K562 (cell line): Measurements from ENCODE around the gene CRYBG1. TPM values are rescaled to one million over a fixed set of nuclear protein-coding genes. Genes with fewer than 3 reads are reported as not detected.

Experiments
- BMI1 ChIP-seq: fragments of 150-350 bp; IDR thresholded peaks from 2 replicates; pipeline ENCODE4 v1.6.1; 2014; ENCODE audit warnings: low read length
- CBX5 ChIP-seq: IDR thresholded peaks from 2 replicates; pipeline ENCODE4 v1.6.1; 2014; ENCODE audit warnings: low read depth, borderline replicate concordance
- E2F1 ChIP-seq: sonication (generic); formaldehyde crosslinking; IDR thresholded peaks from 2 replicates; pipeline ENCODE4 v1.8.1; 2023; ENCODE audit warnings: mild to moderate bottlenecking, missing genetic modification reagents, moderate library complexity
- ELF1 ChIP-seq: fragments of 200-800 bp; sonication (Bioruptor generic); IDR thresholded peaks from 2 replicates; pipeline ENCODE4 v1.6.1; 2016; ENCODE audit warnings: missing genetic modification characterization, missing compliant biosample characterization
- FOXJ2 ChIP-seq: fragments of 200-800 bp; sonication (Bioruptor generic); IDR thresholded peaks from 2 replicates; pipeline ENCODE4 v1.6.1; 2016; ENCODE audit warnings: missing genetic modification characterization, missing compliant biosample characterization
- HNRNPH1 ChIP-seq: fragments of 200-400 bp; formaldehyde crosslinking; optimal IDR thresholded peaks from 2 replicates; pipeline ENCODE3; 2017; ENCODE audit warnings: low read depth, mild to moderate bottlenecking, low read length, moderate library complexity
- JUN ChIP-seq, 2 experiments: sonication (generic) in 1 of 2; formaldehyde crosslinking in 1 of 2; IDR thresholded peaks; 2 replicates each; pipeline versions ENCODE4 v1.6.1 to v1.8.0; 2012 to 2022; ENCODE audit warnings: borderline replicate concordance in 2 of 2, mild to moderate bottlenecking in 2 of 2, improper control_type of control experiment in 1 of 2, low read depth in 1 of 2, low read length in 1 of 2, missing genetic modification reagents in 1 of 2
- LCOR ChIP-seq: sonication (generic); formaldehyde crosslinking; IDR thresholded peaks from 2 replicates; pipeline ENCODE4 v1.8.0; 2022; ENCODE audit warnings: mild to moderate bottlenecking, missing genetic modification reagents
- PCBP2 ChIP-seq: fragments of 200-400 bp; formaldehyde crosslinking; IDR thresholded peaks from 2 replicates; pipeline ENCODE4 v1.6.1; 2018; ENCODE audit warnings: low read length, low read depth, mild to moderate bottlenecking, moderate library complexity; ENCODE audit not compliant: poor library complexity, severe bottlenecking
- SIX5 ChIP-seq, 2 experiments: IDR thresholded peaks; 2 replicates each; pipeline ENCODE4 v1.6.1; 2011; ENCODE audit warnings: low read length in 2 of 2, borderline replicate concordance in 1 of 2, low read depth in 1 of 2, mild to moderate bottlenecking in 1 of 2, moderate library complexity in 1 of 2; ENCODE audit not compliant: insufficient read depth in 1 of 2
- SMC3 ChIP-seq: conservative IDR thresholded peaks from 2 replicates; pipeline ENCODE4 v1.6.1; 2011; ENCODE audit warnings: low read depth, low read length, improper control_type of control experiment; ENCODE audit not compliant: insufficient read depth
- SRF ChIP-seq, 2 experiments: fragments of 250-450, 450-650 bp in 1 of 2; sonication (Bioruptor Pico) in 1 of 2; sonication (generic) in 1 of 2; formaldehyde crosslinking; IDR thresholded peaks; 2 replicates each; pipeline versions ENCODE4 v1.5.0 to v1.5.1; 2020 to 2022; ENCODE audit warnings: mild to moderate bottlenecking in 1 of 2, missing genetic modification reagents in 1 of 2
- TARDBP ChIP-seq: fragments of 450-650 bp; IDR thresholded peaks from 2 replicates; pipeline ENCODE4 v1.6.1; 2016
- TRIM24 ChIP-seq, 2 experiments: fragments of 450-650 bp; IDR thresholded peaks; 2 replicates each; pipeline ENCODE4 v1.6.1; 2016
- TRIM28 ChIP-seq: fragments of 450-650 bp; IDR thresholded peaks from 2 replicates; pipeline ENCODE4 v1.6.1; 2017
- ZNF134 ChIP-seq: fragments of 250-450 bp; sonication (Bioruptor Pico); conservative IDR thresholded peaks from 2 replicates; pipeline ENCODE4 v1.4.0; 2020
- ZNF174 ChIP-seq: fragments of 250-450 bp; sonication (Bioruptor Pico); IDR thresholded peaks from 2 replicates; pipeline ENCODE4 v1.4.0; 2020; ENCODE audit warnings: mild to moderate bottlenecking
- ZNF3 ChIP-seq: fragments of 250-450 bp; sonication (Bioruptor Pico); IDR thresholded peaks from 2 replicates; pipeline ENCODE4 v1.5.0; 2021; ENCODE audit warnings: mild to moderate bottlenecking, moderate library complexity
- polyA plus RNA-seq, 8 experiments: library from polyadenylated mRNA; depleted of rRNA in 4 of 8; stranded (reverse) in 5 of 8; unstranded in 3 of 8; fragments of >200 nt; fragmentation: Nextera tagmentation in 2 of 8; fragmentation: Illumina TruSeq in 1 of 8; extraction: Ambion mirVana in 2 of 8; extraction: Trizol in 1 of 8; gene quantifications; 2 replicates each; pipeline versions ENCODE4 v1.2.1 to v1.2.3, GENCODE V29; 2011 to 2014; ENCODE audit warnings: inconsistent platforms in 1 of 8, missing spikeins in 1 of 8
- total RNA-seq, 7 experiments: library from RNA; depleted of rRNA in 6 of 7; stranded (reverse); fragments of >200 nt in 6 of 7; fragmentation: Illumina TruSeq in 2 of 7; extraction: Trizol in 2 of 7; gene quantifications; 2 replicates each; pipeline versions ENCODE4 v1.2.1 to v1.2.3, GENCODE V29; 2011 to 2021; ENCODE audit warnings: low replicate concordance in 1 of 7
- TF ChIP-seq, protein P1 (sequence below): fragments of 200-800 bp; sonication (Bioruptor generic); IDR thresholded peaks from 2 replicates; pipeline ENCODE4 v1.6.1; 2016; ENCODE audit warnings: missing genetic modification characterization, missing compliant biosample characterization
- TF ChIP-seq, protein P2 (sequence below): fragments of 250-450 bp; sonication (Bioruptor Pico); IDR thresholded peaks from 2 replicates; pipeline ENCODE4 v1.8.0; 2022; ENCODE audit warnings: moderate library complexity, mild to moderate bottlenecking, inconsistent platforms
- TF ChIP-seq, protein P3 (sequence below): fragments of 250-450 bp; sonication (Bioruptor Pico); IDR thresholded peaks from 2 replicates; pipeline ENCODE4 v1.5.0; 2021

Gene CRYBG1
- total and polyA plus RNA-seq, 9 of the 15 experiments (the other 6 are each of a cell fraction or from before 2014, with no cell fraction given): 0.07 to 0.47 (median 0.11) TPM

DNA sequence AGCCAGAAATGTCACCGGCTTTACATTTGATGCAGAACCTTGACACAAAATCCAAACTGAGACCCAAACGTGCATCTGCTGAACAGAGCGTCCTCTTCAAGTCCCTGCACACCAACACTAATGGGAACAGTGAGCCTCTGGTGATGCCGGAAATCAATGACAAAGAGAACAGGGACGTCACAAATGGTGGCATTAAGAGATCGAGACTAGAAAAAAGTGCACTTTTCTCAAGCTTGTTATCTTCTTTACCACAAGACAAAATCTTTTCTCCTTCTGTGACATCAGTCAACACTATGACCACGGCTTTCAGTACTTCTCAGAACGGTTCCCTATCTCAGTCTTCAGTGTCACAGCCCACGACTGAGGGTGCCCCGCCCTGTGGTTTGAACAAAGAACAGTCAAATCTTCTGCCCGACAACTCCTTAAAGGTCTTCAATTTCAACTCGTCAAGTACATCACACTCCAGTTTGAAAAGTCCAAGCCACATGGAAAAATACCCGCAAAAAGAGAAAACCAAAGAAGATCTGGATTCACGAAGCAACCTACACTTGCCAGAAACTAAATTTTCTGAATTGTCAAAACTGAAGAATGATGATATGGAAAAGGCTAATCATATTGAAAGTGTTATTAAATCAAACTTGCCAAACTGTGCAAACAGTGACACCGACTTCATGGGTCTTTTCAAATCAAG lies 160.3 kb downstream of the CRYBG1 start (continued):
- no peak for TF ChIP-seq SRF (CRISPR knock-in tag; IDR thresholded peaks at IDR 0.05)
- TF ChIP-seq ELF1 (tag): no peak
- TF ChIP-seq HNRNPH1: no peak
- TF ChIP-seq TARDBP: 0 out of 2 replicates have a peak, but pooled peaks have one; percentile 63
- TF ChIP-seq ZNF174: no peak
- no peak for TF ChIP-seq BMI1
- no peak for TF ChIP-seq TRIM28
- TF ChIP-seq FOXJ2 (tag): peak; percentile 55; the same call in 1 of the 2 replicates
- no peak for TF ChIP-seq ZNF3 (CRISPR knock-in tag)
- TF ChIP-seq, protein P1, sequence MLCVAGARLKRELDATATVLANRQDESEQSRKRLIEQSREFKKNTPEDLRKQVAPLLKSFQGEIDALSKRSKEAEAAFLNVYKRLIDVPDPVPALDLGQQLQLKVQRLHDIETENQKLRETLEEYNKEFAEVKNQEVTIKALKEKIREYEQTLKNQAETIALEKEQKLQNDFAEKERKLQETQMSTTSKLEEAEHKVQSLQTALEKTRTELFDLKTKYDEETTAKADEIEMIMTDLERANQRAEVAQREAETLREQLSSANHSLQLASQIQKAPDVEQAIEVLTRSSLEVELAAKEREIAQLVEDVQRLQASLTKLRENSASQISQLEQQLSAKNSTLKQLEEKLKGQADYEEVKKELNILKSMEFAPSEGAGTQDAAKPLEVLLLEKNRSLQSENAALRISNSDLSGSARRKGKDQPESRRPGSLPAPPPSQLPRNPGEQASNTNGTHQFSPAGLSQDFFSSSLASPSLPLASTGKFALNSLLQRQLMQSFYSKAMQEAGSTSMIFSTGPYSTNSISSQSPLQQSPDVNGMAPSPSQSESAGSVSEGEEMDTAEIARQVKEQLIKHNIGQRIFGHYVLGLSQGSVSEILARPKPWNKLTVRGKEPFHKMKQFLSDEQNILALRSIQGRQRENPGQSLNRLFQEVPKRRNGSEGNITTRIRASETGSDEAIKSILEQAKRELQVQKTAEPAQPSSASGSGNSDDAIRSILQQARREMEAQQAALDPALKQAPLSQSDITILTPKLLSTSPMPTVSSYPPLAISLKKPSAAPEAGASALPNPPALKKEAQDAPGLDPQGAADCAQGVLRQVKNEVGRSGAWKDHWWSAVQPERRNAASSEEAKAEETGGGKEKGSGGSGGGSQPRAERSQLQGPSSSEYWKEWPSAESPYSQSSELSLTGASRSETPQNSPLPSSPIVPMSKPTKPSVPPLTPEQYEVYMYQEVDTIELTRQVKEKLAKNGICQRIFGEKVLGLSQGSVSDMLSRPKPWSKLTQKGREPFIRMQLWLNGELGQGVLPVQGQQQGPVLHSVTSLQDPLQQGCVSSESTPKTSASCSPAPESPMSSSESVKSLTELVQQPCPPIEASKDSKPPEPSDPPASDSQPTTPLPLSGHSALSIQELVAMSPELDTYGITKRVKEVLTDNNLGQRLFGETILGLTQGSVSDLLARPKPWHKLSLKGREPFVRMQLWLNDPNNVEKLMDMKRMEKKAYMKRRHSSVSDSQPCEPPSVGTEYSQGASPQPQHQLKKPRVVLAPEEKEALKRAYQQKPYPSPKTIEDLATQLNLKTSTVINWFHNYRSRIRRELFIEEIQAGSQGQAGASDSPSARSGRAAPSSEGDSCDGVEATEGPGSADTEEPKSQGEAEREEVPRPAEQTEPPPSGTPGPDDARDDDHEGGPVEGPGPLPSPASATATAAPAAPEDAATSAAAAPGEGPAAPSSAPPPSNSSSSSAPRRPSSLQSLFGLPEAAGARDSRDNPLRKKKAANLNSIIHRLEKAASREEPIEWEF (CRISPR knock-in tag): 0 out of 2 replicates have a peak, but pooled peaks have one; percentile 42
- TF ChIP-seq E2F1 (CRISPR knock-in tag): no peak
- TF ChIP-seq SMC3: no peak
- no peak for TF ChIP-seq PCBP2
- no peak; the same call in 1 of the 2 replicates for TF ChIP-seq LCOR (CRISPR knock-in tag)
- TF ChIP-seq CBX5: no peak
- TF ChIP-seq ZNF134 (CRISPR knock-in tag): no peak
- TF ChIP-seq, protein P2, sequence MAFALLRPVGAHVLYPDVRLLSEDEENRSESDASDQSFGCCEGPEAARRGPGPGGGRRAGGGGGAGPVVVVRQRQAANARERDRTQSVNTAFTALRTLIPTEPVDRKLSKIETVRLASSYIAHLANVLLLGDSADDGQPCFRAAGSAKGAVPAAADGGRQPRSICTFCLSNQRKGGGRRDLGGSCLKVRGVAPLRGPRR: no peak
- TF ChIP-seq SIX5 (IDR thresholded peaks at IDR 0.05; ENCODE audit: borderline replicate concordance in 1 of 2, insufficient read depth in 1 of 2, low read depth in 1 of 2, low read length in 2 of 2): no peak
- no peak for TF ChIP-seq JUN (IDR thresholded peaks at IDR 0.05; ENCODE audit: borderline replicate concordance, low read depth, low read length)
- no peak for TF ChIP-seq JUN (CRISPR knock-in tag; IDR thresholded peaks at IDR 0.05; ENCODE audit: borderline replicate concordance)
- TF ChIP-seq TRIM24 (IDR thresholded peaks at IDR 0.05): peak; percentile 73 to 81; a peak in 3 of 4 replicates
- TF ChIP-seq, protein P3, sequence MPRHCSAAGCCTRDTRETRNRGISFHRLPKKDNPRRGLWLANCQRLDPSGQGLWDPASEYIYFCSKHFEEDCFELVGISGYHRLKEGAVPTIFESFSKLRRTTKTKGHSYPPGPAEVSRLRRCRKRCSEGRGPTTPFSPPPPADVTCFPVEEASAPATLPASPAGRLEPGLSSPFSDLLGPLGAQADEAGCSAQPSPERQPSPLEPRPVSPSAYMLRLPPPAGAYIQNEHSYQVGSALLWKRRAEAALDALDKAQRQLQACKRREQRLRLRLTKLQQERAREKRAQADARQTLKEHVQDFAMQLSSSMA (CRISPR knock-in tag): no peak
